Transverse colon (tissue), 3 donors: ENCODE data around the gene SLC26A9.

ENCODE experiments used
- CTCF ChIP-seq, 5 experiments: fragments of 200-600 bp in 3 of 5; fragments of 450-650 bp in 2 of 5; sonication (generic) in 3 of 5; IDR thresholded peaks; 1 replicate in 2 of 5; 2 replicates in 3 of 5; pipeline ENCODE4 v1.5.1; 2016 to 2017; ENCODE audit warnings: antibody characterized with exemption in 5 of 5, inconsistent platforms in 3 of 5, mild to moderate bottlenecking in 2 of 5, moderate library complexity in 1 of 5
- EP300 ChIP-seq: sonication (generic); formaldehyde crosslinking; IDR thresholded peaks from one replicate; pipeline ENCODE4 v1.6.1; 2017; ENCODE audit warnings: antibody characterized with exemption, low read depth
- POLR2A ChIP-seq: fragments of 450-650 bp; IDR thresholded peaks from one replicate; pipeline ENCODE4 v1.6.1; 2016; ENCODE audit warnings: antibody characterized with exemption, mild to moderate bottlenecking, moderate library complexity

GRCh38 chr1:205955499-205955898, 12.2 kb upstream of the SLC26A9 start:
- TF ChIP-seq POLR2A (no peak), CTCF (IDR thresholded peaks at IDR 0.05) (no peak), EP300 (no peak)
